HFF-Myc (cell line): Measurements from ENCODE around the gene PPP2R5C.
A peak's percentile ranks its signal among the peaks of the same experiment; 100 is the strongest.

Experiments used
- DNase-seq: peaks from one replicate; pipeline ENCODE4 v3.0.0-alpha.2; 2011; ENCODE audit warnings: low read depth; ENCODE audit errors: extremely low read depth
- H3K4me3 ChIP-seq: replicated peaks from 2 replicates; pipeline ENCODE4 v1.5.1; 2011; ENCODE audit warnings: low read depth, mild to moderate bottlenecking, control low read depth, low read length
- CTCF ChIP-seq: IDR thresholded peaks from 2 replicates; pipeline ENCODE4 v1.5.1; 2012; ENCODE audit warnings: mild to moderate bottlenecking, low read depth, low read length, control low read depth; ENCODE audit errors: missing control alignments

Gene PPP2R5C

GRCh38 chr14:101872346-101872745, 110.8 kb downstream of the PPP2R5C start:
- TF ChIP-seq CTCF = no peak
- no peak for DNase-seq
- no peak overlapping the region for H3K4me3 ChIP-seq

- no peak overlapping the region for H3K4me3 ChIP-seq
- no peak for DNase-seq
- TF ChIP-seq CTCF = no peak
These were observed 111.7 kb downstream of the PPP2R5C start for GRCh38 chr14:101873076-101873825.

GRCh38 chr14:101873991-101874390, 112.5 kb downstream of the PPP2R5C start:
- H3K4me3 ChIP-seq = no peak overlapping the region
- no peak for TF ChIP-seq CTCF
- DNase-seq = no peak

GRCh38 chr14:101875041-101875726, 113.7 kb downstream of the PPP2R5C start:
- no peak for DNase-seq
- no peak overlapping the region for H3K4me3 ChIP-seq
- no peak for TF ChIP-seq CTCF

GRCh38 chr14:101875727-101876554, 114.4 kb downstream of the PPP2R5C start:
- H3K4me3 ChIP-seq = no peak overlapping the region
- TF ChIP-seq CTCF = no peak
- DNase-seq = no peak

- H3K4me3 ChIP-seq = no peak overlapping the region
- no peak for TF ChIP-seq CTCF
- DNase-seq = peak; percentile 63
These were observed 115.0 kb downstream of the PPP2R5C start for GRCh38 chr14:101876555-101876938.
